GDM1 (cell line): ENCODE results near the gene TMEM256.

ENCODE experiments used
- DNase-seq: peaks from one replicate; lab custom pipeline; 2025; lab: John Stamatoyannopoulos, UW

TMEM256 gene

DNA sequence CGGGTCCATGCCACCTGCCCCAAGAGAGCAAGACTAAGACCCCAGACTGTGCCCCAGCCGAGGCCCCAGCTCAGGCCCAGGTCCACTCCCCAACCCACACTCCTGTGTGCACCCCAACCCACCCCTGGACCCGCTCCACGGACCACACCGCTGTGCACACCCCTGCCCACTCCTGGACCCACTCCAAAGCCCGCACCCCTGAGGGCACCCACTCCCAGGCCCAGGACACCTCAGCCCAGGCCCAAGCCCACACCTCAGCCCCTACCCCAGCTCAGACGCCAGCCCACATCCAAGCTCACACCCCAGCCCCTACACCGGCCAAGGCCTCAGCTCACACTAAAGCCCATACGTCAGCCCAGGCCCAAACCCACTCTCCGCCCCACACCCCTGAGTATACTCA is 25.8 kb upstream of the TMEM256 start:
- DNase-seq, result no peak

DNA sequence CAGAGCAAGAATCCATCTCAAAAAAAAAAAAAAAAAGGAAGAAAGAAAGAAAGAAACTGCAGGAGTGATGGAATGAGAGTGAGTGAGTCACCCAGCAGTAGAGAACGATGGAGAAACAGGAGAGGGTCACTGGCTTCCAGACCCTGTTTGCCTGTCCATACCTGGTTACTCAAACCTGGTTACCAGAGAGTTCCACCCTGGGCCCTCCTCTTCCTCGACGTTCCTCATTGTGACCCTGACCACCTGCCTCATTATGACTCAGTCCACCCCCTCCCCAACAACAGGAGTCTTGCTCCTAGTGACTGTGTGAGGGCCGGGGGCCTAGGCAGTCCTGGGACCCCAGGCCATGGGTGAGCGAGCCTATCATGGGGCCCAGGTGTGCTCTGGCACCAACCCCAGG is 24.7 kb upstream of the TMEM256 start, which contains the start of gene SPEM3:
TSS of gene SPEM3 (plus strand) at position 301 of the 400 bp plus-strand sequence. CDS start at position 347, 46 bp downstream.
- DNase-seq, result no peak

DNA sequence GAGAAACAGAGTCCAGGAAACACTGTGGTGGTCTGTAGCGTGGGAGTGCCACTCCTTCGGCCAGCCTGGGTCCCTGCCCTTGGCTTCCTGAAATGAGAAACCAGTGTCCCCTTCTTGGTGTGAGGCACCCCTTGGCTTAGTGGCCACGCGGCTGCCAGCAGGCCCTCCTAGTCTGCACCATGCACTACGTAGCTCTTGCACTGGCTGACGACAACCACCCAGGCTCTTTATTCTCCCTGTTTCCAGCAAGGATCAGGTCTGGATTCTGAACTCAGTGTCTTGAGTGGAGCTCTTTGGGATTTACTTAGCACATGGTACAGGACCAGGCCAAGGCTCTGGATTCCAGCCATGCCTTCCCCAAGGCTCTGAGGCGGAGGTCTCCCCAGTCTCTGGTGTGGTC is 23.7 kb upstream of the TMEM256 start:
- no peak for DNase-seq

DNA sequence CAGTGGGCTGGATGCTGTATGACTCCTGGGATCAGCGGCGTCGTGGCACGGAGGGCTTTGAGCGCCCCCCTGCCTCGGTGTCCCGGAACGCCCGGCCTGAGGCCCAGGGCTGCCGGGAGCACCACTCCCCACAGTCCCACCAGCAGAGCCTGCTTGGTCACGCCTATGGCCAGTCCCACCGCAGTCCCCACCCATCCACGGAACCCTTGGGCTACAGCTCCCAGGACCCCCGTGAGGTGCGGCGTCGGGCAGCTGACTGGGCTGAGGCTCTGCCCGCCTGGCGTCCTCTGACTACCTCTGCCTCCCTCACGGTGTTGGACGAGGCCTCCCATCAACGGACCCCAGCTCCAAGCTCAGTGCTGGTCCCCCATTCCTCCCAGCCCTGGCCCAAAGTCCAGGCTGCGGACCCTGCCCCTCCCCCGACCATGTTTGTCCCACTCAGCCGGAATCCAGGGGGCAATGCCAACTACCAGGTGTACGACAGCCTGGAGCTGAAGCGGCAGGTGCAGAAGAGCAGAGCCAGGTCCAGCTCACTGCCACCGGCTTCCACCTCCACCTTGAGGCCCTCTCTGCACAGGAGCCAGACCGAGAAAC is 23.1 kb upstream of the TMEM256 start:
- DNase-seq, result no peak

DNA sequence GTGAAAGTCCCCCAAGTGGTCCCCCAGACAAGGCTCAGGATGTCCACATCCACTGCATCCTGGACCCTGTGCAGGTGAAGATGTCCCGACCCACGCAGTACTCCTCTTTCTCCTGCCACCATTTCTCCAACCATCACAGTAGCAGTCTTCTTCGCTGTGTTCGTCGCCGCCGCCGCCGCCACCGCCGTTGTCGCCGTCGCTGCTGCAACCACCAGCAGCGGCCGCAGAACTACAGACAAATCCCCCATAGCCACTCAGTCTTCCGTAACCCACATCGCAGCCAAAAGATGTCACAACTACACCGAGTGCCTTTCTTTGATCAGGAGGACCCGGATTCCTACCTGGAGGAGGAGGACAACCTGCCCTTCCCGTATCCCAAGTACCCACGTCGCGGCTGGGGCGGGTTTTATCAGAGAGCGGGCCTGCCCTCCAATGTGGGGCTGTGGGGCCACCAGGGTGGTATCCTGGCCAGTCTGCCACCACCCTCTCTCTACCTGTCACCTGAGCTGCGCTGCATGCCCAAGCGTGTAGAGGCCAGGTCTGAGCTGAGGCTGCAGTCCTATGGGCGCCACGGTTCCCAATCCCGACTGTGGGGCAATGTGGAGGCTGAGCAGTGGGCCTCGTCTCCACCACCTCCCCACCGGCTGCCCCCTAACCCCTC is 22.4 kb upstream of the TMEM256 start:
- DNase-seq, result no peak

DNA sequence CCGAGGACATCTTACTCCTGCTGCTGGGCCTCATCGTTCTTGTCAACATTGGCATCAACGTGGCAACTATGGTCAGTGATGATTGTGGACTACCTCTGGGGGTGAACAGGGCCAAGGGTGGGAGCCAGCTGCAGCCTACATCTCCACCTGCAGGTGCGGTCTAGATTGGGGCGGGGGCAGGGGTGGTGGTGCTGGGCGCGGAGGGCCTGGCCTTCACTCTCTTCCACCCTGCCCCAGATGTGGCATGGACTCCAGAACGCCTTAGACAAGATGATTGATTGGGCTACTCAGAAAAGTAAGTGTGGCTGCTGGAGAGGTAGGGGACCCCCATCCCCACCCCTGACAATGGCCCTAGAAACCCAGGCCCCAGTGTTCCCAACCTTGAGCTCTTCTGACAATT is 21.9 kb upstream of the TMEM256 start:
- DNase-seq, result no peak

DNA sequence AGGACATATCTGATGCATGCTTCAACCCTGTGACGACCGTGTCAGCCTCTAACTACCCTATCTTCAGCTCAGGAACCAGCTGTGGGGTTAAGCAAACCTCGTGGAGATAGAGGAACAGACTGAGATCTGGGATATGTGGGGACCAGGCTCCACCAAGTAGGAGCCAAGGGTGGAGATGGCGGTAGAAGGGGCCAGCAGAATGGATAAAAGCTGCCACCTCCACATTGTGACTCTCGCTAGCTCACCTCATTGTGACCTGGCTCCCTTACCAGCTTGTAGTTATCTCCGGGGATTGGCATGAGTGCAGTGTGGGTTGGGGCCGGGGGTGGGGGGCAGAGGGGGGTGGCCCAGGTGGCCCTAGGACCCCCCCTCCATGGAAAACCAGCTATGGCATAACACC is 21.4 kb upstream of the TMEM256 start, which contains the start of gene SPEM2:
TSS of gene SPEM2 (plus strand) at position 301 of the 400 bp plus-strand sequence. CDS start at position 374, 73 bp downstream.
- DNase-seq, result no peak

DNA sequence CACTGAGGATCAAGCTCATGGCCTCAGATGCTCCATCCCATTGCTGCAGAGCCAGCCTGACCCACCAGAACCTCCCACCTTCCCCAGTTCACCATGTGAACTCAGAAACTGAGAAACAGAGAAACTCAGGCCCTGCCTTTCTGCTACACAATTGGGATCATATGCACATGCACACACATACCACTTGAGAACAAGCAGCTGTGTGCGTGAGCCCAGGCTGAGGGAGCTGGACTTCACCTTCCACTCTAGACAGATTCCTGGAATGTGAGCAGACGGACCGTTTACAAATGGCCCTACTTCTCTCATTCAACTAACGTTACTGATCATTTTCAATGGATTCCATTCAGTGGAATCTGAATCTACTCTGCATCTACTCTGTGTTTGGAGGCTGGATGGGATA is 19.8 kb upstream of the TMEM256 start:
- DNase-seq, result no peak

DNA sequence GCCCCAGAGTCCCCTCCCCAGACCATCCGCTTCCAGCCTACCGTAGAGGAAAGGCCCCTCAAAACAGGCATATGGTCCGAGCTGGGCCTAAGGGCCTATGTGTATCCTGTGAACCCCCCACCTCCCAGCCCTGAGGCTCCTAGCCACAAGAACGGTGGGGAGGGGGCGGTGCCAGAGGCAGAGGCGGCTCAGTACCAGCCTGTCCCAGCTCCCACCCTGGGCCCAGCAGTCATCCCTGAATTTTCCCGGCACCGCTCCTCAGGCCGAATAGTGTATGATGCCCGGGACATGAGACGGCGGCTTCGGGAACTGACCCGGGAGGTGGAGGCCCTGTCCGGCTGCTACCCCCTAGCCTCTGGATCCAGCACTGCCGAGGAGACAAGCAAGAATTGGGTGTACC is 17.3 kb upstream of the TMEM256 start:
- no peak for DNase-seq

DNA sequence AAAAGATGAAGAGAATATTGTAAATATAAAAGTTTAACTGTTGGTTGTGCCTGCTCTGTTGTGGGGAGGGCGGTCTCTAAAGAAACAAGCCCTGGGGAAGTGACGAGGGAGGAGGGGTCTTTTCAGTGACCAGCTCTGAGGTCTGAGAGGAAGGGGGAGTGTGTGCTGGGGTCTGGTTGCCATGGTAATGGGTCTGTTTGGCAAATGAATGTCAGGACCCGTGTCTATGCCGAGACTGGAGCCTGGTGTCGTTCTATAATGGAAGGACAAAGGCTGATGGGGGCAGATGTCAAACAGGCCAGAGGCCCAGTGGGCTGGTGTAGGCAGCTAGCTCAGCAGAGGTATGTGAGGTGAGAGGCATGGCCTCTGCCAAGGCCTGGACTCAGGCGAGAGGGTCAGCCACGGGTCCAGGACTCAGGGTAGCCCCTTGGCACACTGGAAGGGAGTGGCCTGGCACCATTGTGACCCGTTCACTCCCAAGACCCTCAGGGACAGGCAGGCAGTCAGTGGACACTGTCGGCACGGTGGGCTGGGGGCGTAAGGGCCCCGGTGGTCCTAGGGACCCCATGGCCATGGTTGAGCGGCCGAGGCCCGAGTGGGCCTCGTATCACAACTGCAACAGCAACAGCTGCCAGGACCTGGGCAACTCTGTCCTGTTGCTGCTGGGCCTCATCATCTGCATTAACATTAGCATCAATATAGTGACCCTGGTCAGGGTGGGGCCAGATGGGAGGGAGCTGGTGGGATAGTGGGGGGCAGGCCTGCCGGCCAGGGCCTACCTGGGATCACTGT is 16.1 kb upstream of the TMEM256 start, which contains the start of gene SPEM1:
TSS of gene SPEM1 (plus strand) at position 506 of the 792 bp plus-strand sequence. CDS start at position 567, 61 bp downstream.
- no peak for DNase-seq

DNA sequence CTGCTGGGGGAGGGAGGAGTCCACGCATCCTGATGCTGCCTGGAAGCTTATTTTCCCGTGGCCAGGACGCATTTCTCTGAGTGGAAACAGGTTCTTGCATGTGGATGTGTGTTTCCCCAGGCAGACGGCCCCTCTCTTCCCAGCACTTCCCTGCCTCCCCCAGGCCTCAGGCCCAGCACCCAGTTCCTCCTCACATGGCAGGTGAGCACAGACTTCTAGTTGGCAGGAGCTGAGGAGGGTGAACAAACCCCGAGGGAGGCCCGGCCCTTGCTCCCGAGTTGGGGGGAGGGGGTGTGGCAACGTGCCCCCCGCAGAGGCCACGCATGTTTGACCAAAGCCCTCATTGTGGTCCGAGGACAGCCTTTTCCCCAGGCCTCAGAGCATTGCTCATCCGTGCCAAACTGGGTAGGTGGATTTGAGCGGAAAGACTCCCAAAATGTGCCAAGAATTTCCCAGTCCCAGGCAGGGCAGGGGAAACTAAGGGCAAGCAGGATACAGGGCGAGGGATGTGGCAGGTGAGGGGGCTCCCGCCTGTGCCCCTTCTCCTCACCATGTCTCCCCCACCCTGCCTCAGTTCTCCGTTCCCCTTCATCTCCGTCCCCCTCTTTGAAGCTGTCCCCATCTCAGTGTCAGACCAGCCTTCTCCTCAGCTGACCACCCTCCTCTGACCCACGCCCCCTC is 14.7 kb upstream of the TMEM256 start:
- DNase-seq, result no peak

DNA sequence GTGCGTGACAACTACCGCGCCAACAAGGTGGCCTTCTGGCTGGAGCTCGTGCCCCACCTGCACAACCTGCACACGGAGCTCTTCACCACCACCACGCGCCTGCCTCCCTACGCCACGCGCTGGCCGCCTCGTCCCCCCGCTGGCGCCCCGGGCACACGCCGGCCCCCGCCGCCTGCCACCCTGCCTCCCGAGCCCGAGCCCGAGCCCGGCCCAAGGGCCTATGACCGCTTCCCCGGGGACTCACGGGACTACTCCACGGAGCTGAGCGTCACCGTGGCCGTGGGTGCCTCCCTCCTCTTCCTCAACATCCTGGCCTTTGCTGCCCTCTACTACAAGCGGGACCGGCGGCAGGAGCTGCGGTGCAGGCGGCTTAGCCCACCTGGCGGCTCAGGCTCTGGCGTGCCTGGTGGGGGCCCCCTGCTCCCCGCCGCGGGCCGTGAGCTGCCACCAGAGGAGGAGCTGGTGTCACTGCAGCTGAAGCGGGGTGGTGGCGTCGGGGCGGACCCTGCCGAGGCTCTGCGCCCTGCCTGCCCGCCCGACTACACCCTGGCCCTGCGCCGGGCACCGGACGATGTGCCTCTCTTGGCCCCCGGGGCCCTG is 13.3 kb upstream of the TMEM256 start:
- no peak for DNase-seq

DNA sequence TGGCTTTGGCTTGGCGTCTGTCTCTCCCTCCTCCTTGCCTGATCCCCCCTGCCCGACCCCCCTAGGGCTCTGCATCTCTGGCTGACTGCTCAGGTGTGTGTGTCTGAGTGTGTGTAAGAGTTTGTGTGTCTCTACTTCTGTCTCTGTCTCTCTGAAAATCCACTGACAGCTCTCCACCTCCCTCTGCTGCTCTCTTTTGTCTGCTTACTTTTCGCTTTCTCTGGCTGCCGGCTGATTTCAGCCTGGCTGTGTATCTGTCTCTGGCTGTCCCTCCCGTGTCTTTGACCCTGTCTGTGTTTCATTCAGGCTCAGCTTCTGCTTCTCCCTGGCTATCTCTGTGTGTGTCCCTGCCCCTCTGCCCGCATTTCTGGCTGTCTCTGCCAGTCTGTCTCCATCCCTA is 12.4 kb upstream of the TMEM256 start:
- DNase-seq, result no peak

DNA sequence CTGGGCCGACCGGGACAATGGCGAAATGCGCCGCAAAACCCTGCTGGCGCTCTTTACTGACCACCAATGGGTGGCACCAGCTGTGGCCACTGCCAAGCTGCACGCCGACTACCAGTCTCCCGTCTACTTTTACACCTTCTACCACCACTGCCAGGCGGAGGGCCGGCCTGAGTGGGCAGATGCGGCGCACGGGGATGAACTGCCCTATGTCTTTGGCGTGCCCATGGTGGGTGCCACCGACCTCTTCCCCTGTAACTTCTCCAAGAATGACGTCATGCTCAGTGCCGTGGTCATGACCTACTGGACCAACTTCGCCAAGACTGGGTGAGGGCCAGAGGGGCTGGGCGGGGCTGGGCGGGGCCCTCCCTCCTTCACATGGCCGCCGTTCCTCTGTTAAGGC is 11.9 kb upstream of the TMEM256 start:
- DNase-seq, result no peak

DNA sequence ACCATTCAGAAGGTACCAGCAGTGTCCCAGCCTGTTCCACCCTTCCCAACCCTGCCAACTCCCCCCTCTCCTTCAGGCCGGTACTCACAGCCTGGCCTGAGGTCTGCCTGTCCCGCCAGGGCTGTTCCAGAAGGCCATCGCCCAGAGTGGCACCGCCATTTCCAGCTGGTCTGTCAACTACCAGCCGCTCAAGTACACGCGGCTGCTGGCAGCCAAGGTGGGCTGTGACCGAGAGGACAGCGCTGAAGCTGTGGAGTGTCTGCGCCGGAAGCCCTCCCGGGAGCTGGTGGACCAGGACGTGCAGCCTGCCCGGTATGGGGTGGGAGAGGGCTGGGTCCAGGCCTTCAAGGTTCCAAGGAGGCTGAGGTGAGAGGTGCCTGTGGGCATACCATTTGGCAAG is 10.9 kb upstream of the TMEM256 start:
- no peak for DNase-seq

DNA sequence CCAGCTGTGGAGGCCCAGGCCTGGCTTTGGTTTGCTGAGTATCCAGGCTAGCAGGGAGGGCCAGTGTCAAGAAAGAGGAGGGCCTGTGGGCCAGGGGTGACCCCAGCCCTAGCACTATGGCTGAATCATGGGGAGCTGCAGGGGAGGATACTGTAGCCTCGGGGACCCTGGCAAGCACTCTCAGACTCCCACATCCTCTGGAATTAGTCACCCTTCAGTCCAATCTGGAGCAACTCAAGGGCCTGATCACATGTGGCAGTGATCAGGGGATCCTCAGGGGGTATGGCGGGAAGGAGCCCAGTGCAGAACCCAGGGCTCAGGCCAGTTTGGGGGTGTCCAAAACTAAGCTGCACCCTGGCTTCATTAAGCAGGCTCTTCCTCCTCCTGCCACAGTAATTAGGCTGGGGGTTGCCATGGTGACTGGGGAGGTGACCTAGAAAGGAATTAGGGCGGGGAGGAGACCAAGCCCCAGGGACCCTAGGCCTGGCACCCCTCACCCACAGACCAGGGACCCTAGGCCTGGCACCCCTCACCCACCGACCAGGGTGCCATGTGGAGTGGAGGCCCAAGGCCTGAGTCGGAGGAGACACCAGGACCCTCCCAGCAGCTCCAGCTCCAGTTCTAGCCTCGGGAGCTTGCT is 9.6 kb upstream of the TMEM256 start:
- no peak for DNase-seq

DNA sequence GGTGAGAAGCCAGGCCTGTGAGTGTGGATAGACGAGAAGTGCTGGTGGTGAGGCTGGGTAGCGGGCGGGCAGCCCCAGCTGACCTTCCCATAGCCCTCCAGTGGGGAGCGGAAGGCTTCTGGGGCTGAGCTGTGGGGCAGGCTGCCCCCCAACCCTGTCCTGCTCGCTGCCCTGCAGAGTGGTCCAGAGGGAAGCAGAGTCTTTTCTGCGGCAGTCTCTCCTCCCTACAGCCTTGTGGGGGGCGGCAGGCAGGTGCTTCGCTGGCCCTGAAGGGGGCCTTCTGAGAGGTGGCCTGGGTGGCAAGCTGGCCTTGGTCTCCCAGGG is 7.5 kb upstream of the TMEM256 start:
- no peak for DNase-seq

DNA sequence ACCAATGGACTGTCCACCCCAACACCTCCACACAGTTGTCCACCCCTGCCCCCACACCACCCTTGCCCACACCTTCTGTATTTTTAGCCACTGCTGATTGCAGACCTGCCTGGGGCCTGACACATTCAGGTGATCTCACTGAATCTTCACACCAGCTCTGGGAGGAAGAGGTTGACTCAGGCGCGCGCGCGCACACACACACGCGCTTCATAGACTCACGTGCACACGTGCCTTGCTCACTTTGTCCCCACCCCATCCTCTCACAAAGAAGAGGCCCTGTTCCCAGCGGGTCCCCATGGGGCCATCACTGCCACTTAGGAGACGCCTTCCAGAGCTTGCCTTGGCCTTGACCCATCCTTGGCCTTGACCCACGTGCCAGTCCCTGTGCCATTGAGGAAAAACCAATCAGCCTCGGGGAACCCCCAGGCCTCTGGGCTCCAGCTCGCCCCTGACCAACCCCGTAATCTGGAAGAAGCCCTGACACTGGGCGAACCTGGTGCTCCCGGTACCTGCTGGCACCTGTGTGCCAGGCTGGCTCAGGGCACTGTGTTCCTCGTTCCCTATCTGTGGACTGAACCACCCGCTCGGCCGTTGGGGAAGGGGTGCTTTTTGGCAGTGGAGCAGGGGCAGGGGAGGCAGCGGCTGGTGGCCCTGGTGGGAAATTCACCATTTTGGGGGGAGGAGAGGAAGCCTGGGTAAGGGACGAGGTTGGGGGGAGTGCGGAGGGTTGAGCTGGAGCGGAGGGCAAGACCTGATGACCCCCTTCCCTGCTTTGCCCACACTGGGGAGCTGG is 6.9 kb upstream of the TMEM256 start:
- no peak for DNase-seq

DNA sequence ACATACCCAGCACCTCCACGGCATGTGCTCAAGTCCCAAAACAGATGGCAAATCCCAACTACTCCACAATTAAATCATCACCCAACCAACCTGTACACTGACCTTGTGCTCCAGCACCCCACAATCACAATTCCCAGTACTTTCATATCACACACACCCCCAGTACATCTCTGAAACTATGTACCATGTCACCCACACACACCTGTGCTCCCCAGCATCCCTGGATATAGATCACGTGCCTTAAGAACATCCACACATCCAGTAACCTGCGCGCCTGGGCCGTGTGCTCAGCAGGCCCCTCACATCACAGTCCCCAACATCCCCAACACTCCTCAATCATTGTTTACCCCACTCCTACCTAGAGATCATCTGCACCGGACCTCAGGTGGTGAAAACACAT is 5.8 kb upstream of the TMEM256 start:
- no peak for DNase-seq

DNA sequence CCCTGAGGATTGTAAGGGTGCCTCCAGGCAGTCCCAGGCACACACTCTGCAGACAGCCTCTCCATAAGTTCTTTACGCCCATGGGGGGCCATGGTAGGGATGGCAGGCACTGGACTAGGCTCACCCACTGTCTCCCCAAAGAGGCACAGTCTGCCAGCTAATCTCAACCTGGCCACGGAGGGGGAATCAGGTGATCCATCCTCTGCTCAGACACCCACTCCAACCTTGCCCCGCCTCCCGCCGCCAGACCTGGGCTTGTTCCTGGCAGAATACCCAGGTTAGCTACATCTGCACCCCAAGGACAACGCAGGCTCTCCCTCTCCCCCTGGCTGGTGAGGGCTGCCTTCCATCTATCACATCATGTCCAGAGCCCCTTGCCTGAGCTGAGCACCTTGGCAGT is 5.0 kb upstream of the TMEM256 start:
- DNase-seq, result no peak

DNA sequence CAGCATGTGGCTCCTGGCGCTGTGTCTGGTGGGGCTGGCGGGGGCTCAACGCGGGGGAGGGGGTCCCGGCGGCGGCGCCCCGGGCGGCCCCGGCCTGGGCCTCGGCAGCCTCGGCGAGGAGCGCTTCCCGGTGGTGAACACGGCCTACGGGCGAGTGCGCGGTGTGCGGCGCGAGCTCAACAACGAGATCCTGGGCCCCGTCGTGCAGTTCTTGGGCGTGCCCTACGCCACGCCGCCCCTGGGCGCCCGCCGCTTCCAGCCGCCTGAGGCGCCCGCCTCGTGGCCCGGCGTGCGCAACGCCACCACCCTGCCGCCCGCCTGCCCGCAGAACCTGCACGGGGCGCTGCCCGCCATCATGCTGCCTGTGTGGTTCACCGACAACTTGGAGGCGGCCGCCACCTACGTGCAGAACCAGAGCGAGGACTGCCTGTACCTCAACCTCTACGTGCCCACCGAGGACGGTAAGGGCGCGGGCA is 4.4 kb upstream of the TMEM256 start:
- DNase-seq, result no peak
